ENCODE results near the gene ZNF263.

The ZNF263 gene

GRCh38 chr16:3321816-3322215 lies 38.5 kb downstream of the ZNF263 start:
- no peak for TF ChIP-seq CTCF (IDR thresholded peaks at IDR 0.05; ENCODE audit: borderline replicate concordance, insufficient read depth, low read depth, low read length)
- H3K4me3 ChIP-seq (ENCODE audit: low read depth, low read length): no peak overlapping the region

GRCh38 chr16:3327514-3327913 lies 44.2 kb downstream of the ZNF263 start:
- TF ChIP-seq CTCF (IDR thresholded peaks at IDR 0.05; ENCODE audit: borderline replicate concordance, insufficient read depth, low read depth, low read length): no peak
- H3K4me3 ChIP-seq (ENCODE audit: low read depth, low read length): no peak overlapping the region

- no peak overlapping the region for H3K4me3 ChIP-seq (ENCODE audit: low read depth, low read length)
- TF ChIP-seq CTCF (IDR thresholded peaks at IDR 0.05; ENCODE audit: borderline replicate concordance, insufficient read depth, low read depth, low read length): no peak
Observed at GRCh38 chr16:3328104-3328503, 44.8 kb downstream of the ZNF263 start.

DNA sequence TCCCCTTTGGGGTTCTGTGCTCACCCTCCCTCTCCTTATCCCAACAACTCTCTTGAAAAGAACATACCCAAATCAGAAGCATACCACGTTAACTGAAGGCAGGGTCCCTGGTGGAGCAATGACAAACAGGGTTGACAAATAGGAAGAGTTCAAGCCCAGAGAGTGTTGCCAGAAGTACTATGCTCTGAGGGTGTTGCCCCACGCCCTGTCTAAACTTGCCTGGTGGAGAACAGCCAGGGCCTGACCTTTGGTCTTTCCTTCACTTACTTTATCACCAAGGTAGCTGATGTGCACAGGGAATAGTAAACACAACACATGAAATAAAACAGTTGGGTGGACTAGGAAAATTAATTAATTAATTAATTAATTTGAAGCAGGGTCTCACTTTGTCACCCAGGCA lies 45.4 kb downstream of the ZNF263 start:
- no peak overlapping the region for H3K4me3 ChIP-seq (ENCODE audit: low read depth, low read length)
- no peak for TF ChIP-seq CTCF (IDR thresholded peaks at IDR 0.05; ENCODE audit: borderline replicate concordance, insufficient read depth, low read depth, low read length)

Data from GM12875 (cell line).